Measurements from ENCODE around the gene CUZD1. TPM values are rescaled to one million over a fixed set of nuclear protein-coding genes. Genes with fewer than 3 reads are reported as not detected.

CUZD1 gene
- polyA plus RNA-seq, 1 of the 3 experiments (the other 2 are of a cell fraction) = 0.89 TPM

- peaks cover 0 to 6% of the 10 kb centered on the region in 2 experiments for H3K36me3 ChIP-seq (replicated peaks in 1 of 2; ENCODE audit: control insufficient read depth in 1 of 2, insufficient read depth in 2 of 2, low read length in 1 of 2)
- H3K9me2 ChIP-seq = no peaks in the 10 kb centered on the region
- no peaks in the 10 kb centered on the region for H4K20me1 ChIP-seq (ENCODE audit: insufficient read depth)
- no peak overlapping the region for H3K27ac ChIP-seq (ENCODE audit: low read depth in 2 of 2, low read length in 1 of 2)
- H3K79me2 ChIP-seq (ENCODE audit: insufficient read depth) = no peaks in the 10 kb centered on the region
- no peak overlapping the region for H3K4me3 ChIP-seq (ENCODE audit: low read depth in 2 of 2, low read length in 1 of 2)
- H3K9me3 ChIP-seq = no peaks in the 10 kb centered on the region
- H3K4me1 ChIP-seq (ENCODE audit: control insufficient read depth in 1 of 2, insufficient read depth in 2 of 2, low read depth in 1 of 2, low read length in 1 of 2) = no peaks in the 10 kb centered on the region
- TF ChIP-seq USF2 (IDR thresholded peaks at IDR 0.05; ENCODE audit: borderline replicate concordance, low read depth, low read length) (no peak), CHD2 (IDR thresholded peaks at IDR 0.05; ENCODE audit: low read length, partially characterized antibody) (no peak), YY1 (IDR thresholded peaks at IDR 0.05; ENCODE audit: low read depth) (no peak), FOXM1 (IDR thresholded peaks at IDR 0.05; ENCODE audit: low read depth) (no peak), EP300 (IDR thresholded peaks at IDR 0.05; ENCODE audit: borderline replicate concordance in 1 of 2, low read depth in 1 of 2, low read length in 1 of 2) (no peak), IRF3 (IDR thresholded peaks at IDR 0.05; ENCODE audit: low read depth, low read length) (no peak), TEAD4 (IDR thresholded peaks at IDR 0.05; ENCODE audit: borderline replicate concordance, insufficient read depth) (no peak), RCOR1 (IDR thresholded peaks at IDR 0.05; ENCODE audit: low read length) (no peak), TCF12 (IDR thresholded peaks at IDR 0.05) (no peak), MEF2A (IDR thresholded peaks at IDR 0.05; ENCODE audit: borderline replicate concordance, low read depth) (no peak), MAX (IDR thresholded peaks at IDR 0.05; ENCODE audit: low read depth) (no peak), FOSL2 (IDR thresholded peaks at IDR 0.05; ENCODE audit: borderline replicate concordance, low read depth) (no peak), NRF1 (IDR thresholded peaks at IDR 0.05; ENCODE audit: low read depth, low read length) (no peak), SIN3A (IDR thresholded peaks at IDR 0.05; ENCODE audit: borderline replicate concordance, low read depth, low read length) (no peak), RXRA (IDR thresholded peaks at IDR 0.05; ENCODE audit: borderline replicate concordance, low read depth) (no peak), RAD21 (IDR thresholded peaks at IDR 0.05; ENCODE audit: low read length) (no peak), CTCF (IDR thresholded peaks at IDR 0.05) (no peak), JUND (IDR thresholded peaks at IDR 0.05) (no peak), GABPA (IDR thresholded peaks at IDR 0.05; ENCODE audit: low read depth) (no peak)
- TF ChIP-seq, protein P1, sequence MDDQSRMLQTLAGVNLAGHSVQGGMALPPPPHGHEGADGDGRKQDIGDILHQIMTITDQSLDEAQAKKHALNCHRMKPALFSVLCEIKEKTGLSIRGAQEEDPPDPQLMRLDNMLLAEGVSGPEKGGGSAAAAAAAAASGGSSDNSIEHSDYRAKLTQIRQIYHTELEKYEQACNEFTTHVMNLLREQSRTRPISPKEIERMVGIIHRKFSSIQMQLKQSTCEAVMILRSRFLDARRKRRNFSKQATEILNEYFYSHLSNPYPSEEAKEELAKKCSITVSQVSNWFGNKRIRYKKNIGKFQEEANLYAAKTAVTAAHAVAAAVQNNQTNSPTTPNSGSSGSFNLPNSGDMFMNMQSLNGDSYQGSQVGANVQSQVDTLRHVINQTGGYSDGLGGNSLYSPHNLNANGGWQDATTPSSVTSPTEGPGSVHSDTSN (IDR thresholded peaks at IDR 0.05) = no peak
- H3F3A ChIP-seq (replicated peaks; ENCODE audit: insufficient read depth) = no peaks in the 10 kb centered on the region
- H3K4me2 ChIP-seq = no peak overlapping the region
- no peak for DNase-seq
- no peak overlapping the region for H3K9ac ChIP-seq
- 91% methylated on average over 4 of the region's 4 CpGs for WGBS (ENCODE audit: low lambda C conversion rate)
- no peaks in the 10 kb centered on the region for H3K27me3 ChIP-seq (ENCODE audit: insufficient read depth)
- no peak overlapping the region for H2AFZ ChIP-seq (ENCODE audit: low read depth)
- ChIA-PET POLR2A (no interaction called here), CTCF (no interaction called here)
Observed at GRCh38 chr10:122844146-122844545, 1.5 kb downstream of the CUZD1 start.

Measured in SK-N-SH (cell line).